Upper lobe of left lung (tissue), 6 donors: ENCODE results near the gene APOOL. TPM values are rescaled to one million over a fixed set of nuclear protein-coding genes. Genes with fewer than 3 reads are reported as not detected.

ENCODE experiments used
- ATAC-seq, 2 donors: fragments of 200-7000 bp; cut with Tn5 transposase; one replicate each; pipeline ENCODE4 v1.9.1; 2022; ENCODE audit warnings: mild to moderate bottlenecking in 2 of 2, moderate library complexity in 2 of 2; ENCODE audit not compliant: low FRiP score in 2 of 2
- DNase-seq, 2 donors: peaks; one replicate each; pipeline ENCODE4 v3.0.0-alpha.2; 2019 to 2020
- H3K27ac ChIP-seq, 4 donors: fragments of 200-600 bp; sonication (generic); one replicate each; pipeline ENCODE4 v1.5.1; 2016 to 2019
- H3K27me3 ChIP-seq, 4 donors: fragments of 200-600 bp; sonication (generic); one replicate each; pipeline ENCODE4 v1.5.1; 2017 to 2019
- H3K36me3 ChIP-seq, 4 donors: fragments of 200-600 bp; sonication (generic); one replicate each; pipeline ENCODE4 v1.5.1; 2016 to 2019
- H3K4me1 ChIP-seq, 4 donors: fragments of 200-600 bp; sonication (generic); one replicate each; pipeline ENCODE4 v1.5.1; 2018 to 2019
- H3K4me3 ChIP-seq, 4 donors: fragments of 200-600 bp; sonication (generic); one replicate each; pipeline ENCODE4 v1.5.1; 2017 to 2019; ENCODE audit warnings: mild to moderate bottlenecking in 2 of 4, moderate library complexity in 1 of 4
- H3K9me3 ChIP-seq, 4 donors: fragments of 200-600 bp; sonication (generic); one replicate each; pipeline ENCODE4 v1.5.1; 2018 to 2019
- EP300 ChIP-seq, 4 donors: sonication (generic); formaldehyde crosslinking; IDR thresholded peaks; one replicate each; pipeline ENCODE4 v1.5.1; 2017; ENCODE audit warnings: antibody characterized with exemption in 4 of 4, control low read depth in 2 of 4
- POLR2A ChIP-seq, 4 donors: fragments of 450-650 bp; IDR thresholded peaks; one replicate each; pipeline ENCODE4 v1.5.1; 2016 to 2017; ENCODE audit warnings: antibody characterized with exemption in 4 of 4, mild to moderate bottlenecking in 2 of 4
- POLR2AphosphoS5 ChIP-seq, 2 donors: sonication (generic); formaldehyde crosslinking; IDR thresholded peaks; one replicate each; pipeline ENCODE4 v1.5.1; 2017; ENCODE audit warnings: antibody characterized with exemption in 2 of 2
- WGBS, 2 donors: methylation state at CpG; one replicate each; pipeline ENCODE4 v1.1.5; 2017 to 2018; 5-methylcytosine and 5-hydroxymethylcytosine counted together
- total RNA-seq, 6 donors: library from RNA; depleted of rRNA in 4 of 6; stranded (reverse); fragments of >200 nt in 4 of 6; gene quantifications; one replicate each; pipeline versions ENCODE4 v1.1.0 to v1.2.1, GENCODE V29; 2016 to 2021
- TF ChIP-seq, protein P1 (sequence below), 6 experiments: fragments of 450-650 bp in 4 of 6; fragments of 200-600 bp in 2 of 6; sonication (generic) in 2 of 6; IDR thresholded peaks; one replicate each; pipeline ENCODE4 v1.5.1; 2016 to 2019; ENCODE audit warnings: antibody characterized with exemption in 6 of 6
- donor health status: DM: no; HTN: no; CAD: no; lungs with moderate emphysema.
- donor health status: DM: no; HTN: yes; CAD: no; lungs with severe emphysema.

Gene APOOL
- total RNA-seq, 6 donors from 2014 or later = 3.8 to 17.0 (median 11.6) TPM

DNA sequence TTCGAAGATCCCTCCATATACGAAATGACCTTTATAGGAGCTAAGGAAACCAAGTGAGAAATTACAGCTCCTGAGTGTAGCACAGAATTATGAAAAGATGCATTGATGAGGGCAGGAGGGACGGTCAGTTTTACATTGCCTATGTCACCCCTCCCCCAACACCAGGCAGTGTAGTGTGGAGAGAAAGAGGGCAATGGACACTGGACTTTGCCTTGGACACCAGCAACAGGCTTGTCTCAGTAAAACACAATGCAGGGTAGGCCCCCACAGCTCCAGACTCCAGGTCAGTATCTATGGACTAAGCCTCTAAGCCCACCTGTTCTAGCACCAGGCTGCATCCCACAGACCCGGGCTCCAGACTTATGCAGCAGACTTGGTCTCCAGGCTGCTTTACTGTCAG lies 16.5 kb downstream of the APOOL start:
- TF ChIP-seq, protein P1, sequence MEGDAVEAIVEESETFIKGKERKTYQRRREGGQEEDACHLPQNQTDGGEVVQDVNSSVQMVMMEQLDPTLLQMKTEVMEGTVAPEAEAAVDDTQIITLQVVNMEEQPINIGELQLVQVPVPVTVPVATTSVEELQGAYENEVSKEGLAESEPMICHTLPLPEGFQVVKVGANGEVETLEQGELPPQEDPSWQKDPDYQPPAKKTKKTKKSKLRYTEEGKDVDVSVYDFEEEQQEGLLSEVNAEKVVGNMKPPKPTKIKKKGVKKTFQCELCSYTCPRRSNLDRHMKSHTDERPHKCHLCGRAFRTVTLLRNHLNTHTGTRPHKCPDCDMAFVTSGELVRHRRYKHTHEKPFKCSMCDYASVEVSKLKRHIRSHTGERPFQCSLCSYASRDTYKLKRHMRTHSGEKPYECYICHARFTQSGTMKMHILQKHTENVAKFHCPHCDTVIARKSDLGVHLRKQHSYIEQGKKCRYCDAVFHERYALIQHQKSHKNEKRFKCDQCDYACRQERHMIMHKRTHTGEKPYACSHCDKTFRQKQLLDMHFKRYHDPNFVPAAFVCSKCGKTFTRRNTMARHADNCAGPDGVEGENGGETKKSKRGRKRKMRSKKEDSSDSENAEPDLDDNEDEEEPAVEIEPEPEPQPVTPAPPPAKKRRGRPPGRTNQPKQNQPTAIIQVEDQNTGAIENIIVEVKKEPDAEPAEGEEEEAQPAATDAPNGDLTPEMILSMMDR (IDR thresholded peaks at IDR 0.05) = no peak
- TF ChIP-seq EP300 (IDR thresholded peaks at IDR 0.05) (no peak), POLR2A (IDR thresholded peaks at IDR 0.05) (no peak), POLR2AphosphoS5 (IDR thresholded peaks at IDR 0.05) (no peak)
- Histone ChIP-seq H3K36me3 (no peaks in the 10 kb centered on the region), H3K27me3 (no peaks in the 10 kb centered on the region), H3K4me1 (no peaks in the 10 kb centered on the region), H3K4me3 (no peak overlapping the region), H3K27ac (no peak overlapping the region), H3K9me3 (no peaks in the 10 kb centered on the region)
- 93 to 98% methylated on average over 3 to 4 of the region's 4 CpGs for WGBS, 2 donors
- ATAC-seq (peak in 1 of 2 donors; percentile 38), DNase-seq (no peak)

GRCh38 chrX:85024044-85024443 lies 20.4 kb downstream of the APOOL start:
- H3K36me3 ChIP-seq = no peaks in the 10 kb centered on the region
- DNase-seq (no peak), ATAC-seq (peak in 1 of 2 donors; percentile 70)
- WGBS, 2 donors = 57 to 70% methylated on average over 2 of the region's 2 CpGs
- H3K4me1 ChIP-seq = no peaks in the 10 kb centered on the region
- H3K9me3 ChIP-seq = no peaks in the 10 kb centered on the region
- TF ChIP-seq EP300 (IDR thresholded peaks at IDR 0.05) (no peak), POLR2AphosphoS5 (IDR thresholded peaks at IDR 0.05) (no peak), POLR2A (IDR thresholded peaks at IDR 0.05) (no peak)
- TF ChIP-seq, protein P1 (IDR thresholded peaks at IDR 0.05) = no peak
- no peak overlapping the region for H3K4me3 ChIP-seq
- H3K27ac ChIP-seq = no peak overlapping the region
- no peaks in the 10 kb centered on the region for H3K27me3 ChIP-seq

- TF ChIP-seq, protein P1 (IDR thresholded peaks at IDR 0.05) = no peak
- TF ChIP-seq EP300 (IDR thresholded peaks at IDR 0.05) = no peak
- no peak for TF ChIP-seq POLR2A (IDR thresholded peaks at IDR 0.05)
- no peak for TF ChIP-seq POLR2AphosphoS5 (IDR thresholded peaks at IDR 0.05)
- DNase-seq = no peak
- 72 to 76% methylated on average over 3 of the region's 3 CpGs for WGBS, 2 donors
- Histone ChIP-seq H3K27me3 (no peaks in the 10 kb centered on the region), H3K4me1 (no peaks in the 10 kb centered on the region), H3K9me3 (no peaks in the 10 kb centered on the region), H3K27ac (no peak overlapping the region), H3K4me3 (no peak overlapping the region), H3K36me3 (no peaks in the 10 kb centered on the region)
- no peak for ATAC-seq
These were observed 20.9 kb downstream of the APOOL start for GRCh38 chrX:85024562-85024961.

- H3K9me3 ChIP-seq = no peaks in the 10 kb centered on the region
- TF ChIP-seq EP300 (IDR thresholded peaks at IDR 0.05) = no peak
- TF ChIP-seq, protein P1 (IDR thresholded peaks at IDR 0.05) = no peak
- TF ChIP-seq POLR2A (IDR thresholded peaks at IDR 0.05) = no peak
- no peak for TF ChIP-seq POLR2AphosphoS5 (IDR thresholded peaks at IDR 0.05)
- no peak for ATAC-seq
- no peaks in the 10 kb centered on the region for H3K36me3 ChIP-seq
- no peaks in the 10 kb centered on the region for H3K27me3 ChIP-seq
- no peaks in the 10 kb centered on the region for H3K4me1 ChIP-seq
- DNase-seq = no peak
- H3K27ac ChIP-seq = no peak overlapping the region
- H3K4me3 ChIP-seq = no peak overlapping the region
These were observed 22.5 kb downstream of the APOOL start for GRCh38 chrX:85026170-85026569.

DNA sequence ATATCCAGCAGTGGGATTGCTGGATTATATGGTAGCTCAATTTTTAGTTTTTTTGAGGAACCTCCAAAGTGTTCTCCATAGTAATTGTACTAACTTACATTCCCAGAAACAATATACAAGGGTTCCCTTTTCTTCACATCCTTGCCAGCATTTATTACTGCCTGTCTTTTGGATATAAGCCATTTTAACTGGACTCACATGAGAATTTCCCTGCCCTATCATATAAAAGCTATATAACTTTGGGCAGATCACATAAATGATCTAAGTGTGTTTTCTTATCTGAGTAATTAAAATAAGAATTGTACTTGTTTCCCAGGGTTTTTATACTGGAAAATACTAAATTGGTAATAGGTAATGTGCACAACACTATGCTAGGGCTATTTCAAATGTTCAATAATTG lies 25.4 kb downstream of the APOOL start:
- DNase-seq (no peak), ATAC-seq (no peak)
- Histone ChIP-seq H3K4me1 (no peaks in the 10 kb centered on the region), H3K27ac (no peak overlapping the region), H3K27me3 (no peaks in the 10 kb centered on the region), H3K9me3 (no peaks in the 10 kb centered on the region), H3K36me3 (no peaks in the 10 kb centered on the region), H3K4me3 (no peak overlapping the region)
- TF ChIP-seq EP300 (IDR thresholded peaks at IDR 0.05) = no peak
- no peak for TF ChIP-seq POLR2AphosphoS5 (IDR thresholded peaks at IDR 0.05)
- TF ChIP-seq POLR2A (IDR thresholded peaks at IDR 0.05) = no peak
- TF ChIP-seq, protein P1 (IDR thresholded peaks at IDR 0.05) = no peak
